IPS-18c (cell line): ENCODE results near the gene SUPT3H.

Source experiments
- H3K4me3 ChIP-seq: 2 replicates; pipeline ENCODE4 v1.7.0; 2013; ENCODE audit warnings: low read depth, mild to moderate bottlenecking, low read length, moderate library complexity; ENCODE audit not compliant: insufficient read depth
- H3K9me3 ChIP-seq: one replicate; pipeline ENCODE4 v1.6.1; 2013; ENCODE audit warnings: mild to moderate bottlenecking, low read length, moderate library complexity; ENCODE audit not compliant: control insufficient read depth, insufficient read depth

SUPT3H gene

DNA sequence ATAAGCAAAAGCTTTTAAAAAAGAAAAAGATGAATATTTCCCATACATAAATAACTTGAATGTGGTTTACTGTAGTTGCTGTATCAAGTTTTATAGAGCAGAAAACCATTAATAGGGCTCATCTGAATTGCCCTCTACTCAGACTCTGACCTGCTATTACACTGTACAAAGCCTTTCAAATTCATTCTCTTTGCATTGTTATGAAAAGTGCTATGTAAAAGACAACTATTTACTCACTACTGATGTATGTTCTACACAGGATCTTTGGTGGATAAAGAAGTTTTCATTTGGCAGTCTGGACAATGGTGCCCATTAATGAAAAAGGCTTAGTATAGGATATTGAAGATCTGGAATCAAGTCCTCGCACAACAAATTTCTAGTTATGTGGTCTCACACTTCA, 248.7 kb downstream of the SUPT3H start:
- Histone ChIP-seq H3K4me3 (no peak overlapping the region), H3K9me3 (no peaks in the 10 kb centered on the region)

DNA sequence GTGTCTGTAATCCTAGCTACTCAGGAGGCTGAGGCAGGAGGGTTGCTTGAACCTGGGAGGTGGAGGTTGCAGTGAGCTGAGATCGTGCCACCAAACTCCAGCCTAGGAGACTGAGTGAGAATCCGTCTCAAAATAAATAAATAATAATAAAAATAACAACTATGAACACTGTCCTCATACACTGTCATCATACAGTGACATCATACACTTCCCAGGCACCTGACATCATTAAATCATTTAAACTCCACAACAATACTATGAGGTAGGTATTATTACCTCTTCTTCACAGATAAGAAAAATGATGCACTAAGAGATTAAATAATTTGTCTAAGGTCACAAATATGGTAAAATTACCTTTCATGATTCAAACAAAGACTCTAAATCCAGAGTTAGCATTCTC, 250.5 kb downstream of the SUPT3H start:
- no peak overlapping the region for H3K4me3 ChIP-seq
- H3K9me3 ChIP-seq, result no peaks in the 10 kb centered on the region

GRCh38 chr6:45126033-45126432, 251.7 kb downstream of the SUPT3H start:
- H3K9me3 ChIP-seq, result no peaks in the 10 kb centered on the region
- no peak overlapping the region for H3K4me3 ChIP-seq

DNA sequence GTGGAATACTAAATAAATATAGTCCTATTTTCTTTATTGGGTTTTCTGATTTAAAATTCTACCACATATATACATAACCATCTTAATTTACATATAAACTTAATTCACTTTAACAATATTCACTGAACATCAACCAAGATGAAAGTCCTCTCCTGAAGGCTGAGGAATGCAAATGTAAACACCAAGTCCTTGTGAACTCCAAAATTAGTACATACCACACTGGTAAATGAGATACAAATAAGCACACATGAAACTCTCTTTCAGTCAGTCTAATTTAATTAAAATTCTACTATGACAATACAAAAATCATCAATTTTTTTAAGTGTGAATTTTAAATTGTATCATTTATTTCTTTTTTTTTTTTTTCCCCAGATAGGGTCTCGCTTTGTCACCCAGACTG, 254.7 kb downstream of the SUPT3H start:
- Histone ChIP-seq H3K4me3 (no peak overlapping the region), H3K9me3 (no peaks in the 10 kb centered on the region)

- H3K9me3 ChIP-seq, result no peaks in the 10 kb centered on the region
- no peak overlapping the region for H3K4me3 ChIP-seq
These were observed 259.0 kb downstream of the SUPT3H start for GRCh38 chr6:45118754-45119153.

DNA sequence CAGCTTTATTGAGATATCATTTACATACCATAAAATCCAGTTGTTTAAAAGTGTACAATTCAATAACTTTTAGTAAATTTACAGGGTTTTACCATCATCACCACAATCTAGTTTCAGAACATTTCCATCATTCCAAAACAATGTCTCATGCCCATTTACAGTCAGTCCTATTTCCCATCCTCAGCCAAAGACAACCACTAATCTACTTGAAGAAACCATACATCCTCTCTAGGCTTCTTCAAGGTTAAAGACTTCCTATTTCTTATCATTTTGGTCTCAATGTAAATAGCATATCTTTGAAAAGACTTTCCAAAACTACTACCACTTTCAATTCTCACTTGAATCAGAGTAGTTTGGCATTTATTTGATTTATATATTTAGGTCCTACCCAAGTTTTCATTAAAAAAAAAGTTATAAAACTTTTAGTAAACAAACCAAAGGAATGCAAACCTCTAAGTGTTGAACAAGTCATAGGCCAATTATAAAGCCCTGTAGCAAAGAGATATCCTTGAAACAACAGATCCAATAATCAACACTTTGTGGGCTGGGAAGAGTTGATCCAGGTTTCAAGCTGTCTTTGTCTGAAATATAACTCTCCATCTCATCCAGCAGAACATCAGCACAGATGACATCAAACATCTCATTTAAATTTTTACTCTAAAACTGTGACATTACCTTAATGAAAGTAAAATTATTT, 260.9 kb downstream of the SUPT3H start:
- H3K4me3 ChIP-seq, result no peak overlapping the region
- H3K9me3 ChIP-seq, result no peaks in the 10 kb centered on the region

DNA sequence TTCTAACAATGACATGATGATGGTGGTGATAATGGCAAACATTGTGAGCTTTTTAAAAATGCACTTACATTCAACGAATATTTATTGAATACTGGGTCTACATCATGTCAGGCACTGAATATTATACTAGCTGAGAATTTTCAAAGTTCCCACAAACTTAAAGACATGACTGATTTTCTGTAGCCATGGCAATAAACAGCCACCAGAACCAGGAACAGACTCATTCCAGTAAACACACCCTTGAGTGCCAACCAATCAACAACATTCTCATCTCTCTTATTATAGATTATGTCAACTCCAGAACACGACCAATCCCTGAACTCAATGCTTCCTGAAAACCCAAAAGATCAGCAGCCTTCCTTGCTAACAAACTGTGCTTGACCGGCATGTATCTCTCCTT, 262.0 kb downstream of the SUPT3H start:
- H3K9me3 ChIP-seq, result no peaks in the 10 kb centered on the region
- H3K4me3 ChIP-seq, result no peak overlapping the region

DNA sequence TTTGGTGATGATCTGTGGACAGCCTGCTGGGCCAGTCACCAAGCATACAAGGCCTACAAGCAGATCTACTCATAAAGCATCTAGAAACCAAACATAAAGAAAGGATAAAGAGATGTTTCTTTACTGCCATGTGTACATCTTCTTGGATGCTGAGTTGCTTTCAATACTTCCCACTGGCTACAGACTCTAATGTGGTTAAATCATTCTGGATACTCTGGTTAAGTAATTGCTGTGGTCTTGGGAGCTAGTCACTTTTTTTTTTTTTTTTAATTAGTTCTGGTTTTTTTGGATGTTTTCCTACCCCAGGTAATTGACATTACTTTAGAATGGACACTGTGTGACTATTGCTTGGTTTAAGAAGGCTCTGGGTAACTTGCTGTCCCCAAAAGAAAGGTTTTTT, 265.0 kb downstream of the SUPT3H start:
- Histone ChIP-seq H3K4me3 (no peak overlapping the region), H3K9me3 (no peaks in the 10 kb centered on the region)

DNA sequence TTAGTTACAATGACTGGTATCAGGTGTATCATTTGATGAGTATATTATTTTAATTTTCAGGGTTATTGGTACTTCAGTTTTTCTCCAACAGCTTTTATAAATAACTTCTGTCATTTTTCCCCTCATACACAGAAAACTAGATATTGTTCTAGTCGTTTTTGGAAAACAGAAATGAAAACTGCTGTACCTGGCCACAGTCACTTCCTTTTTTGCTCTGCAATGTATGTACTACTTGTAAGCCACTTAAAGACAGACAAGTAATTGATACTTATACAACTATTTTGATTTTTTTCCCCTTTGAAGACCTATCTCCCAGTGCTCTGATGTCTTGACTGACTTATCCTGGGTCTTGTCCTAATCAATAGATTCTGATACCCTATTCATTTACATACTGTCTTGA, 268.2 kb downstream of the SUPT3H start:
- Histone ChIP-seq H3K4me3 (no peak overlapping the region), H3K9me3 (no peaks in the 10 kb centered on the region)

- no peaks in the 10 kb centered on the region for H3K9me3 ChIP-seq
- no peak overlapping the region for H3K4me3 ChIP-seq
These were observed 272.4 kb downstream of the SUPT3H start for GRCh38 chr6:45105170-45105820.

DNA sequence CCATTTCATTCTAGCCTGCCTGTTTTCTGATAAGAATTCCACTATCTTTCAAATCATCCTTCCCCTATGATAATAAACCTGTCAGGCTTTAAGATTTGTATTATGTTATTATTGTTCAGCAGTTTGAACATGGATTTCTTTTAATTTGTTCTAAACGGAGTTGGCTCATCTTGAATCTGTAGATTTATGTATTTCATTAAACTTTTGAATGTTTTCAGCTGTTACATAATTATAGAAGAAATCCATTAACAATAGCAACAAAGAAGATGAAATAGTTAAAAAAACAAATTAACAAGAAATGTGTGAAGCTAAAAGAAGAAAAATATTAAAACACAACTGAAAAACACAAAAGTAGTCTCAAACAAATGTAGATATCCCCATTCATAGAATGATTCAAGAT, 273.3 kb downstream of the SUPT3H start:
- Histone ChIP-seq H3K9me3 (no peaks in the 10 kb centered on the region), H3K4me3 (no peak overlapping the region)

GRCh38 chr6:45098256-45098655, 279.5 kb downstream of the SUPT3H start:
- H3K9me3 ChIP-seq, result no peaks in the 10 kb centered on the region
- no peak overlapping the region for H3K4me3 ChIP-seq

DNA sequence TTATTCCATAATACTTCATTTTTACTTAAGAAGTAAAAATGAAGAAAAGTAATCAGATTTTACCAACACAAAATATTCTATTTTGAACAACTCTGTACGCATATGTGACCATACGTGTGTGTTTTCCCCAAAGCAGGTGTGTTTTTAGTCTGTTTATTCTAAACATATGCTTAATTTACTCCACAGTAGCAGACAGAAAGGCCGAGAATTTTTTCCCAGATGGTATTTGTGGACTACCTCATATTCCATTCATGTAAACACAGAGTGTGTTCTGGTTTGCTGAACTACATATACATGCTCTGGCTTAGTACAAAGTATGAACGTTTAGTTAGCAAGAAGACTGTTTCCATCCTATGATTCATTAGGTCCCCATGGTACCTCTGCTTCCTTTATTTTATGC, 282.9 kb downstream of the SUPT3H start:
- Histone ChIP-seq H3K4me3 (no peak overlapping the region), H3K9me3 (no peaks in the 10 kb centered on the region)

GRCh38 chr6:45092135-45092534, 285.6 kb downstream of the SUPT3H start:
- Histone ChIP-seq H3K9me3 (no peaks in the 10 kb centered on the region), H3K4me3 (no peak overlapping the region)

DNA sequence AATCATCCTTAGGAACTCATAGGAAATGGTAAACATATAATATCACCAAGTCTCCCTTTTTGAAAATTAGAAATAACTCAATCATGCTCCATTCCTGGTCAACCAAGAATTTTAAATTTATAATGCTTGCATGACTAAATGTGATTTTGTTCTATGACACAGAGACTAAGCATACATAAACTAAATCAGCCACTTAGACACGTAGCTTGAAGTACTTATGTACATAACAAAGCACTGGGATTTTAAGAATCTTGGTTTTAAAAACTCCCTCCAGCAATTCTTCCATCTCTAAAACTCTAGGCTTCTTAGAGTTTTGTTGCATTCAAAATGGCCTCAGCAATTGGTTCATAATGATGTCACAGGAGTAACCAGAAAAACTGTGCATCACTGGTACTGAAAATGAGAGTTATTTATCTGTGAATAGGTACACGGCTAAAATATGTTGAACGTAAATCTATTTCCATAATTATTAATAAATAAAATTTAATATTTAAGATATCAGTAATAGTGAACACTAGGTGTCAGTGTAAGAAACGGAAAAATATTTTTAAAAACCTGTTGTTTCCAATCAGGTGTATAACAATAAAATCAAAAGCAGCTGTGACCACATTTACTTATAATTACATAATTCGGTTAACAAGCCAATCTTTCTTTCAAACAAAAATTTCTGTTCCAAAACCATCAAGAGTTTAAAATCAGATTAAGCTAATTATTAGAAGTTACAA, 291.2 kb downstream of the SUPT3H start:
- Histone ChIP-seq H3K4me3 (no peak overlapping the region), H3K9me3 (no peaks in the 10 kb centered on the region)

GRCh38 chr6:45084257-45084656, 293.5 kb downstream of the SUPT3H start:
- no peaks in the 10 kb centered on the region for H3K9me3 ChIP-seq

GRCh38 chr6:45082091-45082490, 295.6 kb downstream of the SUPT3H start:
- Histone ChIP-seq H3K9me3 (no peaks in the 10 kb centered on the region), H3K4me3 (no peak overlapping the region)

More at GRCh38 chr6:45084257-45084656, 293.5 kb downstream of the SUPT3H start:
- no peak overlapping the region for H3K4me3 ChIP-seq

DNA sequence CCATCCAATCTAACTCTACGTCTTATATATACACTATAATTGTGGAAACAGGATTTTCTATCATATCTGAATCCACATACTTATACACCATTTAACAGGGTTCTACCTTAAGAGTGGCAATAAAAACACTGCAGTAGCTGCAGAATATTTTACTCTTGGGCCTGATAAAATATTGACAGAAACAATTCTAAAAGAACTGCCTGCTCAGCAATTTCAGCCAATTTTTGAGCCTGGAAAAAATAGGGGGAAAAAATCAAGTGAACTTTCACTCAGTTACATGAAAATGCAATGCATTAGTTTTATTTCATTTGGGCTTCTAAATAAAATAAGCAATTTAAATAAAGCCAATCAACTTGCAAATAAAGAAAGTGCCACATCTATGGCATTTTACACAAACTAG, 296.1 kb downstream of the SUPT3H start:
- H3K9me3 ChIP-seq, result no peaks in the 10 kb centered on the region
- H3K4me3 ChIP-seq, result no peak overlapping the region
